Measurements from ENCODE around the gene L1TD1.
"Not testable (repeated sequence)": the region's sequence is repeated elsewhere in the genome, so short reads cannot be mapped to it uniquely, and the experiment has no call there.

The L1TD1 gene

GRCh38 chr1:62233926-62234450, 39.3 kb downstream of the L1TD1 start:
- H3K4me3 ChIP-seq (ENCODE audit: control insufficient read depth, low read depth, low read length), result no peak overlapping the region
- no peak for TF ChIP-seq CTCF (IDR thresholded peaks at IDR 0.05; ENCODE audit: control insufficient read depth, insufficient read depth, low read depth, low read length, missing control alignments)
- DNase-seq (ENCODE audit: low read depth), result no peak

- H3K4me3 ChIP-seq (ENCODE audit: control insufficient read depth, low read depth, low read length), result no peak overlapping the region
- no peak for DNase-seq (ENCODE audit: low read depth)
- TF ChIP-seq CTCF (IDR thresholded peaks at IDR 0.05; ENCODE audit: control insufficient read depth, insufficient read depth, low read depth, low read length, missing control alignments), result no peak
Observed at GRCh38 chr1:62234688-62235087, 40.0 kb downstream of the L1TD1 start.

GRCh38 chr1:62235576-62235975, 40.9 kb downstream of the L1TD1 start:
- no peak for TF ChIP-seq CTCF (IDR thresholded peaks at IDR 0.05; ENCODE audit: control insufficient read depth, insufficient read depth, low read depth, low read length, missing control alignments)

GRCh38 chr1:62237361-62237760, 42.7 kb downstream of the L1TD1 start:
- no peak for DNase-seq (ENCODE audit: low read depth)
- no peak overlapping the region for H3K4me3 ChIP-seq (ENCODE audit: control insufficient read depth, low read depth, low read length)
- no peak for TF ChIP-seq CTCF (IDR thresholded peaks at IDR 0.05; ENCODE audit: control insufficient read depth, insufficient read depth, low read depth, low read length, missing control alignments)

More at GRCh38 chr1:62235576-62235975, 40.9 kb downstream of the L1TD1 start:
- no peak overlapping the region for H3K4me3 ChIP-seq (ENCODE audit: control insufficient read depth, low read depth, low read length)
- DNase-seq (ENCODE audit: low read depth), result no peak

GRCh38 chr1:62237950-62238374, 43.3 kb downstream of the L1TD1 start:
- DNase-seq (ENCODE audit: low read depth), result no peak
- no peak overlapping the region for H3K4me3 ChIP-seq (ENCODE audit: control insufficient read depth, low read depth, low read length)
- no peak for TF ChIP-seq CTCF (IDR thresholded peaks at IDR 0.05; ENCODE audit: control insufficient read depth, insufficient read depth, low read depth, low read length, missing control alignments)

- no peak for TF ChIP-seq CTCF (IDR thresholded peaks at IDR 0.05; ENCODE audit: control insufficient read depth, insufficient read depth, low read depth, low read length, missing control alignments)
- DNase-seq (ENCODE audit: low read depth), result no peak
- no peak overlapping the region for H3K4me3 ChIP-seq (ENCODE audit: control insufficient read depth, low read depth, low read length)
Observed at GRCh38 chr1:62238507-62238906, 43.9 kb downstream of the L1TD1 start.

- not testable (repeated sequence) for H3K4me3 ChIP-seq (ENCODE audit: control insufficient read depth, low read depth, low read length); DNase-seq (ENCODE audit: low read depth)
Observed at GRCh38 chr1:62239652-62240403, 45.2 kb downstream of the L1TD1 start.

All from AG09309 (cell line).